Upper lobe of right lung (tissue), 1 donor: Measurements from ENCODE around the gene MRPL42. TPM values are rescaled to one million over a fixed set of nuclear protein-coding genes. Genes with fewer than 3 reads are reported as not detected.
A peak's percentile ranks its signal among the peaks of the same experiment; 100 is the strongest.

Source experiments
- ATAC-seq: fragments of 200-7000 bp; cut with Tn5 transposase; one replicate; pipeline ENCODE4 v1.9.1; 2020; ENCODE audit warnings: mild to moderate bottlenecking, moderate library complexity
- DNase-seq: peaks from one replicate; pipeline ENCODE4 v3.0.0-alpha.2; 2020
- H3K27ac ChIP-seq: fragments of 200-600 bp; one replicate; pipeline ENCODE4 v1.8.0; 2022
- H3K27me3 ChIP-seq: fragments of 200-600 bp; one replicate; pipeline ENCODE4 v1.8.0; 2022; ENCODE audit warnings: mild to moderate bottlenecking
- H3K36me3 ChIP-seq: fragments of 200-600 bp; one replicate; pipeline ENCODE4 v1.8.0; 2022
- H3K4me1 ChIP-seq: fragments of 200-600 bp; one replicate; pipeline ENCODE4 v1.8.0; 2022
- H3K4me3 ChIP-seq: fragments of 200-600 bp; one replicate; pipeline ENCODE4 v1.8.0; 2022; ENCODE audit warnings: mild to moderate bottlenecking
- H3K9me3 ChIP-seq: fragments of 200-600 bp; one replicate; pipeline ENCODE4 v1.8.0; 2022
- intact Hi-C: fragments of 100-400 bp; cut with DNase I; formaldehyde crosslinking; loops from one replicate; pipeline ENCODE4 v1.11.0; 2022
- long read RNA-seq: library from polyadenylated mRNA; unstranded; transcript quantifications from one replicate; pipeline ENCODE4 v2.0.0, GENCODE V29; 2021
- total RNA-seq: library from RNA; stranded (reverse); fragmentation: NEBNext Ultra II Directional; extraction: Animal tissue kit (Norgen Biotek cat#: 25700); gene quantifications from one replicate; pipeline ENCODE4 v1.2.1, GENCODE V29; 2021
- TF ChIP-seq, protein P1 (sequence below): fragments of 200-600 bp; IDR thresholded peaks from one replicate; pipeline ENCODE4 v1.8.0; 2022; ENCODE audit warnings: antibody characterized with exemption
- donor health status: DM: no; HTN: yes; CAD: no; lungs with severe emphysema.

Gene MRPL42
- 49.4 TPM for total RNA-seq
- long read RNA-seq, full-length matches to known transcripts: 35 of 42 reads
- long read RNA-seq, partial matches to known transcripts: 2 of 42 reads
- long read RNA-seq, other reads (novel, unspliced or antisense): 5 of 42 reads

DNA sequence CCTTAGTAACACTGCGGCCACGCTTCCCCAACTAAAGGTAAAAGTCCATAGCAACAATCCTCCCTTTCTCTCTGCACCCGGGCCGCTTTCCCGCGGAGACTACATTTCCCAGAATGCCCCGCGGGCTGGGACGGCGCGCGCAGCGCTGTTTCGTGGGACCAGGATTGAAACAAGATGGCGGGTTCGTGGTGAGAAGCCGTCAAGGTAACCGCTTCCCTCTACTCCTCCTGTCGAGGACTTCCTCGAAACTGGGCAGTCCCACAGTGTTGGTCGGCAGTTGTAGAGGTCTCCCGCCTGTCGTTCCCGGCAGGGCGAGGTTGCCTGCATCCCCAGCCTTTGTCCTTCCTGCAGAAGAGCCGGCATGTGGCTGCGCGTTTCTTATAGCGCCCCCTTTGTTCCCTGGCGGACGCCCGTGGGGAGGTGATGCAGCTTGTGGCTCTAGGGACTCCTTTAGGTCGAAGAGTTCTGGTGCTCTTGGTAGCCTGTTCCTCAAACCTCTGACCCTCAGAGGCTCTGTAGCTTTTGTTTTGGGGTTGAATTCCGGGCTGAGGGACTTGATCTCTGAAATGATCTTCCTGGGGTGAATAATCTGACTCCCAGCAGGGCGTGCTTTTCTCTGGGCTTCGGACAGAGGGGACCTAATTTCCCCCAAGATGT lies at the start of gene MRPL42:
TSS of gene MRPL42 (plus strand) at position 164 of the 657 bp plus-strand sequence. CDS start 1,772 bp downstream, outside the sequence.
- peak; percentile 98 for ATAC-seq
- Histone ChIP-seq H3K4me3 (peak within 1 kb of the TSS; percentile 76), H3K9me3 (no peaks in the 10 kb centered on the region), H3K36me3 (peaks cover 14% of the 10 kb centered on the region), H3K4me1 (peaks cover 15% of the 10 kb centered on the region), H3K27ac (peak within 1 kb of the TSS; percentile 93), H3K27me3 (no peaks in the 10 kb centered on the region)
- DNase-seq: peak; percentile 95
- intact Hi-C loops: no loop called here
- TF ChIP-seq, protein P1, sequence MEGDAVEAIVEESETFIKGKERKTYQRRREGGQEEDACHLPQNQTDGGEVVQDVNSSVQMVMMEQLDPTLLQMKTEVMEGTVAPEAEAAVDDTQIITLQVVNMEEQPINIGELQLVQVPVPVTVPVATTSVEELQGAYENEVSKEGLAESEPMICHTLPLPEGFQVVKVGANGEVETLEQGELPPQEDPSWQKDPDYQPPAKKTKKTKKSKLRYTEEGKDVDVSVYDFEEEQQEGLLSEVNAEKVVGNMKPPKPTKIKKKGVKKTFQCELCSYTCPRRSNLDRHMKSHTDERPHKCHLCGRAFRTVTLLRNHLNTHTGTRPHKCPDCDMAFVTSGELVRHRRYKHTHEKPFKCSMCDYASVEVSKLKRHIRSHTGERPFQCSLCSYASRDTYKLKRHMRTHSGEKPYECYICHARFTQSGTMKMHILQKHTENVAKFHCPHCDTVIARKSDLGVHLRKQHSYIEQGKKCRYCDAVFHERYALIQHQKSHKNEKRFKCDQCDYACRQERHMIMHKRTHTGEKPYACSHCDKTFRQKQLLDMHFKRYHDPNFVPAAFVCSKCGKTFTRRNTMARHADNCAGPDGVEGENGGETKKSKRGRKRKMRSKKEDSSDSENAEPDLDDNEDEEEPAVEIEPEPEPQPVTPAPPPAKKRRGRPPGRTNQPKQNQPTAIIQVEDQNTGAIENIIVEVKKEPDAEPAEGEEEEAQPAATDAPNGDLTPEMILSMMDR: peak; percentile 73

DNA sequence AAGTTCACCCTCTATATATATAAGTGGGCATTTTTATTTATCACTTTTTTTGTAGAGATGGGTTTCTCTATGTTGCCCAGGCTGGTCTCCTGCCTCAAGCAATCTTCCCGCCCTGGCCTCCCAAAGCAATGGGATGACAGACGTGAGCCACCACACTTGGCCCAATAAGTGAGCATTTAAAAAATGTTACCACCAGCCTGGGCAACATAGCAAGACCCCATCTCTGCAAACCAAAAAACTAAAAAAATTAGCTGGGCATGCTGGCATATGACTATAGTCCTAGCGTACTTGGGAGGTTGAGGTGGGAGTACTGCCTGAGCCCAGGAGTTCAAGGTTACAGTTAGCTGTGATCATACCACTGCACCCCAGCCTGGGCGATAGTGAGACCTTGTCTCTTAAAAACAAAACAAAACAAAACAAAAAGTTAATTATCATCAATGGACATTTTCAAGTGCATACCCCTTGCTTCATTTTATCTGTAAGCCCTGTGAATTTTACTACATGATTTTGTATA lies 49.3 kb upstream of the MRPL42 start:
- no peaks in the 10 kb centered on the region for H3K27me3 ChIP-seq
- no peak for DNase-seq
- H3K4me1 ChIP-seq: peaks cover 31% of the 10 kb centered on the region
- no peak for ATAC-seq
- TF ChIP-seq, protein P1: no peak
- H3K9me3 ChIP-seq: no peaks in the 10 kb centered on the region
- H3K27ac ChIP-seq: no peak overlapping the region
- intact Hi-C loops: no loop called here
- H3K36me3 ChIP-seq: no peaks in the 10 kb centered on the region
- H3K4me3 ChIP-seq: no peak overlapping the region

DNA sequence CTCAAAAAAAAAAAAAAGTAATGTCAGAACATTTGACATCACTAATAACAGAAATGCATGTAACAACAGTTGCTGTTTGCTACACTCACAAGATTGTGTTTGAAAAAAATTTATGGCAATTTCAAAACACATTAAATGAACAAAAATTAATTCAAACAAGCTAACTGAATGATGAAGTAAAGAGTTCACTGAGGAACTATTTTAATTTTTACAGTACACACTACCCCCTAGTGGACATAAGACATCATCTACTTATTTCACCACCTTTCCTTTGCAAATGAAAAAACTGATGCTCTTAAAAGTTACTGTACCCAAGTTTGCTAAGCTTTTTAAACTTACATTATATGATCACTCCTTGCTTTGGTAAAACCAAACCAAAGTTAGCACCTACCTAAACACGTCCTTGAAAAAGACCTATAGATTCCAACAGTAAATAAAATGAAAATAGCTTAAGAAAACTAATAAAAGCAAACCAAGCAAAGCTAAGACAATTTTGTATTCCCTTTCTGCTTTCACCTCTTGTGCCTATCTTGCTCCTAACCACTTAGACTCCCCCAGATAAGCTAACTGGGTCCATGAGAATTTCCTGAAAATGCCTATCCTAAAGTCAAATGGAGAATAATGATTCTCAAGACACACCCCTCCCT lies 47.8 kb upstream of the MRPL42 start:
- H3K4me1 ChIP-seq: peaks cover 38% of the 10 kb centered on the region

DNA sequence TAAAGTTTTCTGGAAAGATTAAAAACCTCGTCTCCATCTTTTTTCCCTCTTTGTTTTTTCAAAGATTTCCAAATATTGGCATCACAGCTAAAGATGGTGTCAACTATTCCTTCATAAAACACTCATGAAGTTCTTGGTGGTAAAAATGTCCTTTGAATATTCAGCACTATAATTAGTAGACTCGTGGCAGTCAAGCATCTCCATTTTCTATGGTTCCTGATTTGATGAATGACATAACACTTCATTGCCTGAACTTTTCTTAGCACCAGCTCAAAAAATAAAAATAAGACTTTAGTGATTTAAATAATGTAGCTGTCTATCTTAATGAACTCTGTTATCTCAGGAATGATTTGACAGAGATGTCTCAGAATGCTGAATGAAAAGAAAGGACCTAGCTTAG lies 45.3 kb upstream of the MRPL42 start:
- no peak overlapping the region for H3K4me3 ChIP-seq

More for the DNA sequence above, 47.8 kb upstream of the MRPL42 start:
- H3K9me3 ChIP-seq: no peaks in the 10 kb centered on the region
- peak; percentile 74 for ATAC-seq
- intact Hi-C loops: no loop called here
- TF ChIP-seq, protein P1: peak; percentile 68
- H3K27me3 ChIP-seq: no peaks in the 10 kb centered on the region
- no peak overlapping the region for H3K27ac ChIP-seq
- no peak for DNase-seq
- H3K4me3 ChIP-seq: no peak overlapping the region
- H3K36me3 ChIP-seq: no peaks in the 10 kb centered on the region

DNA sequence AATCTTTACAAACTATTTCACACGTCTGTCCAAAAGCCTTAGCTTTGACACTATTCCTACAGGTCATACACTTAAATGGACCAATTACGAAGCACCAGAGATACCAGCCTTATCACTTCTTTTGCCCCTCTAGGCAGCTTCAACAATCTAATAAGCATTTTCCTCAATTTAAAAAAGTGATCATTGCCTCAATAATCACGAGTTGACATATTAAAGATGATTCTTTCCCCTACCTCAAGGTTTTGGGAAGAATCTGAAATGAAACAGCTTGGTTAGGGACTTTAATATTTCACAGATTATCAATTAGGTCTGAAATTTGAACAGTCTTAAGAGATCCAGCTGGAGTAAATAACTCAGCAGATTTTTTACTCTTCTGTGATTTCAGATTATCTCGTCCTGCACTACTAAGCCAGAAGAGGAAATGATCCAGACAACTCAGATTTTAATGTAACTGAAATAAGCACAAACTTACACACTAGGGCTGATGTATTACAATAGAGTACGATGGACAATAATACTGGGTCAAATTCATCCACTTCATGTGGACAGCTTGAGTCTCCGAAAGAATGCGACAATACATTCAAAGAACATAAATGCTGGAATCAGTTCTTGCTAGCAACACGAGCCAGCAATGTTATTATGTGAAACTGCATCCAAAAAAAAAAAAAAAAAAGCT lies 41.4 kb upstream of the MRPL42 start:
- intact Hi-C loops: no loop called here
- DNase-seq (no peak), ATAC-seq (no peak)
- TF ChIP-seq, protein P1: no peak
- Histone ChIP-seq H3K36me3 (no peaks in the 10 kb centered on the region), H3K4me1 (peaks cover 71% of the 10 kb centered on the region), H3K4me3 (no peak overlapping the region), H3K27ac (peak overlapping the region; percentile 3), H3K27me3 (no peaks in the 10 kb centered on the region), H3K9me3 (no peaks in the 10 kb centered on the region)

More for the DNA sequence above, 45.3 kb upstream of the MRPL42 start:
- ATAC-seq: no peak
- no peak for DNase-seq
- Histone ChIP-seq H3K9me3 (no peaks in the 10 kb centered on the region), H3K36me3 (no peaks in the 10 kb centered on the region), H3K4me1 (peaks cover 46% of the 10 kb centered on the region), H3K27me3 (no peaks in the 10 kb centered on the region), H3K27ac (no peak overlapping the region)
- intact Hi-C loops: no loop called here
- TF ChIP-seq, protein P1: no peak
